GM12891 (cell line): ENCODE measurements around the gene DSG3.

ENCODE experiments used
- POLR2A ChIP-seq: IDR thresholded peaks from 2 replicates; pipeline ENCODE4 v1.6.1; 2011; ENCODE audit warnings: low read depth, low read length, control low read depth
- POLR2AphosphoS5 ChIP-seq: IDR thresholded peaks from 2 replicates; pipeline ENCODE4 v1.6.1; 2011; ENCODE audit warnings: low read depth, low read length, control low read depth
- POU2F2 ChIP-seq: IDR thresholded peaks from 2 replicates; pipeline ENCODE4 v1.6.1; 2011; ENCODE audit warnings: low read depth, mild to moderate bottlenecking, control low read depth, low read length, moderate library complexity

GRCh38 chr18:31410716-31411483, 36.6 kb upstream of the DSG3 start:
- TF ChIP-seq POLR2A: no peak
- no peak for TF ChIP-seq POLR2AphosphoS5
- no peak for TF ChIP-seq POU2F2
